SJSA1 (cell line): ENCODE data around the gene NUDT8. TPM values are rescaled to one million over a fixed set of nuclear protein-coding genes. Genes with fewer than 3 reads are reported as not detected.
A peak's percentile ranks its signal among the peaks of the same experiment; 100 is the strongest.

Experiments
- DNase-seq, 2 experiments: peaks; one replicate each; pipeline ENCODE4 v3.0.0-alpha.2; 2015 to 2020; ENCODE audit warnings: low spot score in 2 of 2, low read depth in 1 of 2
- H3K27ac ChIP-seq: fragments of 250-450 bp; sonication (Bioruptor Pico); 2 replicates; pipeline ENCODE4 v1.5.1; 2020; ENCODE audit warnings: mild to moderate bottlenecking, moderate library complexity
- H3K27me3 ChIP-seq: fragments of 250-450 bp; sonication (Bioruptor Pico); replicated peaks from 2 replicates; pipeline ENCODE4 v1.5.1; 2020; ENCODE audit warnings: mild to moderate bottlenecking, moderate library complexity
- H3K36me3 ChIP-seq: fragments of 250-450 bp; sonication (Bioruptor Pico); 2 replicates; pipeline ENCODE4 v1.5.1; 2020; ENCODE audit warnings: mild to moderate bottlenecking
- H3K4me1 ChIP-seq: fragments of 250-450 bp; sonication (Bioruptor Pico); replicated peaks from 2 replicates; pipeline ENCODE4 v1.6.1; 2021; ENCODE audit warnings: mild to moderate bottlenecking
- H3K4me3 ChIP-seq: fragments of 250-450 bp; sonication (Bioruptor Pico); 2 replicates; pipeline ENCODE4 v1.5.1; 2020; ENCODE audit warnings: mild to moderate bottlenecking
- H3K9me3 ChIP-seq: fragments of 250-450 bp; sonication (Bioruptor Pico); replicated peaks from 2 replicates; pipeline ENCODE4 v1.5.1; 2020; ENCODE audit warnings: mild to moderate bottlenecking
- total RNA-seq: library from RNA; depleted of rRNA; stranded (reverse); fragments of >200 nt; shearing (Covaris generic); gene quantifications from 2 replicates; pipeline ENCODE4 v1.2.3, GENCODE V29; 2014; rRNA removed

The NUDT8 gene, protein sequence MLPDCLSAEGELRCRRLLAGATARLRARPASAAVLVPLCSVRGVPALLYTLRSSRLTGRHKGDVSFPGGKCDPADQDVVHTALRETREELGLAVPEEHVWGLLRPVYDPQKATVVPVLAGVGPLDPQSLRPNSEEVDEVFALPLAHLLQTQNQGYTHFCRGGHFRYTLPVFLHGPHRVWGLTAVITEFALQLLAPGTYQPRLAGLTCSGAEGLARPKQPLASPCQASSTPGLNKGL
- 7.4 and 14.0 TPM in 2 replicates for total RNA-seq

DNA sequence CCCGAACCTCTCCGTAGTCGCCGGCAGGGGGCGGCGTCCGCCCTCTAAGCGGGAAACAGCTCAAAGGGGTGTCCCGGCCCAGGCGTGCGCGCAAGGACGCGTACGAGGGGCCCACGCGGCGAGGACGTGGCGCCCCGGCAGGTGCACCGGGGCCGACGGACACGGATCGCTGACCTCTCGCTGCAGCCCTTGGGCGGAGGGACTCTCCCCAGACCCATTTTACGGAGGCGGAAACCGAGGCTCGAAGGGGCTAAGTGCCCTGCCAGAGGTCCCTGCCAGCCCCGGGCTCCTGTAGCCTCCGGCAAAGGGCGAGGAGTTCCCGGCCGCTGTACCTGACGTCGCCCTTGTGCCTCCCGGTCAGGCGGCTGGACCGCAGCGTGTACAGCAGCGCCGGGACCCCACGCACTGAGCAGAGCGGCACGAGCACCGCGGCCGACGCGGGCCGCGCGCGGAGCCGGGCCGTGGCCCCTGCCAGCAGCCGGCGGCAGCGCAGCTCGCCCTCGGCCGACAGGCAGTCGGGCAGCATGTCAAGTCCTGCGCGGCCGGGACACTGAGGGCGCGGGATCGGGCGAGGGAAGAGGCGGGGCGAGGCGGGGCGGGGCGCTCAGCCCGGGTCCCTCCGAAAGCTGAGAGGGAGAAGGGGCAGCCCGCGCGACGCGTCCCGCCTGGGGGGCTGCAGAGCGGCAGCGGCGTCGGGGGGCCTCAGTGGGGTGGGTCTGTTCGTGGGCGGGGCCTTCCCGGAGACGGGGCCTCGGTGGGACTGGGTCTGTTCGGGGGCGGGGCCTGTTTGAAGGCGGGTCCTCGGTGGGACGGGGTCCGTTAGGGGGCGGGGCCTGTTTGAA lies at the start of gene NUDT8:
Gene NUDT8 (minus strand): TSS at position 552 of the 842 bp plus-strand sequence. CDS start 26 bp downstream, at position 526.
- H3K27me3 ChIP-seq: no peaks in the 10 kb centered on the region

DNA sequence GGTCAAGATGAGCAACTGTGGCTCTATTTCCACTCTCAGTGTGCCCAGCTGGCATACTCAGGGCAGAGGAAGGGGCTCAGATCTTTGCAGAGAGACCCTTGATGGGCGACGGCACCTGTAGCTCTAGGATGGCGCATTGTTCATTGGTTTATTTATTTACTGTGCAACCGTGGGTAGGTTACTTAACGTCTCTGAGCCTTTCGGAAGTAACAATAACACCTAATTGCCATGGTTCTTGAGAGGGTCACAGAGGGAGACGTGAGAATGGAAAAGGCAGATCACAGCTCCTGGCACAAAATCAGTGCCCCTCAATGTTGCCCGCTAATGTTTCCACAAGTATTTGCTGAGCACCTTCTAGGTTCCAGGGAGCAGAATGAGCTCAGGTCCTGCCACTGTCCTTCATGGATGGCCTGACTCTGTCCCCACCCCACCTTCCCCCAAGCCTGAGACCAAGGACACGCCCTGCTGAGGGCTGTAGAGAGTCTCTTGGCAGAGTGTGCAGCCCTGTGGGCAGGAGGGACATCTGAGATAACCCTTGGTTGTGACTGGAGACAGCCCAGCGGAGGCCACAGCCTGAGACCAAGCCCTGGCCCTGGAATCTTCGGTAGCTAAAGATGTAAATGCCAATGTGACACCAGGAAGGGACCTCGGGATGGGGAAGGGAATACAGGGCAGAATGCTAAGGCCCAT lies 45.5 kb upstream of the NUDT8 start:
- Histone ChIP-seq H3K27ac (no peak overlapping the region), H3K9me3 (peaks cover 10% of the 10 kb centered on the region), H3K4me3 (no peak overlapping the region), H3K27me3 (peaks cover 60% of the 10 kb centered on the region), H3K36me3 (no peaks in the 10 kb centered on the region), H3K4me1 (no peaks in the 10 kb centered on the region)
- no peak for DNase-seq

More for the DNA sequence above, at the start of gene NUDT8:
- DNase-seq: peak; percentile 94
- peak within 1 kb of the TSS; percentile 38 for H3K27ac ChIP-seq
- peak within 1 kb of the TSS; percentile 56 for H3K4me3 ChIP-seq
- H3K4me1 ChIP-seq: peaks cover 23% of the 10 kb centered on the region
- 0 out of 2 replicates have a peak, but pooled peaks cover 5% of the 10 kb centered on the region for H3K36me3 ChIP-seq
- H3K9me3 ChIP-seq: peaks cover 6% of the 10 kb centered on the region

DNA sequence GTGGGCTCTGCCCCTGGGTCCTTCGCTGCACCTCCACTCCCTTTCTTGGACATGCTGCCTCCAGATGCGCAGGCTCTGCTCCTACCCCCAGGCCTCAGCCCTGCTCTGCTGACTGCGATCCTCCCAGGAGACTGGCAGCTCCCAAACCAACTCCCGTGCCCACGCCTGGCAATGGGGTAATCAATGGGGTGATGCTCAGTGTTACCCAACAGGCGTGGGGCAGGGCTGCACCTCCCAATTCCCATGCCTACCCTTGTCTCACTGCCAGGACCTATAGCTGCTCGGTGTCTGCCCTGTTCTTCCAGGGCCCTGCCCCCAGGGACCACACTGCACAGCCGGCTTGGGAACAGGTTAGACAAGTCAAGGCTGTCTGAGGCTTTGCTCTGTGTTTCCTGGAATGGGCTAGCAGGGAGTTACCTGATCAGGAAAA lies 44.7 kb upstream of the NUDT8 start, which contains the start of gene ALDH3B2:
Gene ALDH3B2 (minus strand): TSS at position 182 of the 430 bp plus-strand sequence. CDS start 7,688 bp downstream, outside the sequence.
- Histone ChIP-seq H3K36me3 (no peaks in the 10 kb centered on the region), H3K9me3 (peaks cover 10% of the 10 kb centered on the region), H3K27me3 (peaks cover 53% of the 10 kb centered on the region), H3K27ac (no peak within 1 kb of the TSS), H3K4me3 (no peak within 1 kb of the TSS), H3K4me1 (no peaks in the 10 kb centered on the region)
- DNase-seq: no peak

DNA sequence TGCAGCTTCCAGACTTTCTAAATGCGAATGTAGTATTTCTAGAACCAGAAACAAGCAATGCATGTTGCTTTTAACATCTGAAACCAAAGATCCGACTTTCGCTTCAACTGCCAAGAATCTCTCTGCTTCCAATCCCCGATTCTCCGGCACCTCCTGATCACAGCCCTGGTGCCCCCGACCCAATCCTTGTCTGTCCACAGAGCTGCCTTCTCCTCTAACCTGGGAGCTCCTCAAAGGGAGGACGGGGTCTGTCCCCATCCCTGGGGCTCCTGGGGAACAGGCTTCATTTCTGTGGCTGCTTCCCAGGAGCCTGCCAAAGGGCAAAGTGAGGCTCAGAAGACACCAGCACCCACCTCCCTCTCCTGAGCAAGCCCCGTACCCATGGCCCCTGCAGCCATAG lies 44.2 kb upstream of the NUDT8 start:
- H3K9me3 ChIP-seq: peaks cover 10% of the 10 kb centered on the region
- no peaks in the 10 kb centered on the region for H3K36me3 ChIP-seq
- DNase-seq: no peak

DNA sequence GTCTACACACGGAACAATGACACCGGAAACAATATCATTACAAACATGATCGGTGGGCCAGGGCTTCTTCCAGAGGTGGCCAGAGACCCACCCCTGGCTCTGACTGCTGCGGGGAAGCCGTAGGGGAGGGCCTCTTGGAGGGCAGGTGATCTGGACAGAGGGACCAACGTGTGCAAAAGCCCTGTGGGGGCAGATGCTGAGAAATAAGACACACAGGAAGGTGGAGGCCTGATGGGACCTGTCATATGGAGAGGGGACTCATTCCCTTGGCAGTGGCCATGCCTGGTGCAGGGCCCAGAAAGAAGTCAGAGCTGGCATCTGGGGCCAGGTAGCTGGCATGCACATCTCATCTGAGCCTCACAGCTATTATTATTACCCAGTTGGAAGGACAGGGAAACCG lies 43.6 kb upstream of the NUDT8 start:
- Histone ChIP-seq H3K36me3 (no peaks in the 10 kb centered on the region), H3K4me1 (no peaks in the 10 kb centered on the region), H3K27me3 (peaks cover 52% of the 10 kb centered on the region), H3K4me3 (no peak overlapping the region), H3K9me3 (peaks cover 10% of the 10 kb centered on the region), H3K27ac (no peak overlapping the region)
- DNase-seq: no peak

More for the DNA sequence above, 44.2 kb upstream of the NUDT8 start:
- H3K27me3 ChIP-seq: peaks cover 52% of the 10 kb centered on the region
- H3K4me1 ChIP-seq: no peaks in the 10 kb centered on the region
- no peak overlapping the region for H3K27ac ChIP-seq
- no peak overlapping the region for H3K4me3 ChIP-seq

DNA sequence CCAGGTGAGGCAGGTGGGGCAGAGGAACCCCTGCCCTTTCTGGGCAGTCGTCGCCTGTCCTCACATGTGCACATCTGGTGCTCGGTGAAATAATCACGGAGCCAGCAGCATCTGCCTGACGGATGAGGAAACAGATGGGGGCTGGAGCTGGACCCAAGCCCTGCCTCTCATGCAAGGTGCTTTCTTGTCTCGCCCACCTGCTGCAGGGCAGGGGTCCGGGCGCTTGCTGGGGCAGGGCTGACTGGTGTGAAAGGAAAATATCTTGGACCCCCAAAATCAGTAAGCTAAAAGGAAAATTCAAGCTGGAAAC lies 41.4 kb upstream of the NUDT8 start:
- H3K4me1 ChIP-seq: no peaks in the 10 kb centered on the region
- DNase-seq: no peak
- peaks cover 43% of the 10 kb centered on the region for H3K27me3 ChIP-seq
- peaks cover 10% of the 10 kb centered on the region for H3K9me3 ChIP-seq
- H3K4me3 ChIP-seq: no peak overlapping the region
- no peak overlapping the region for H3K27ac ChIP-seq
- H3K36me3 ChIP-seq: no peaks in the 10 kb centered on the region

DNA sequence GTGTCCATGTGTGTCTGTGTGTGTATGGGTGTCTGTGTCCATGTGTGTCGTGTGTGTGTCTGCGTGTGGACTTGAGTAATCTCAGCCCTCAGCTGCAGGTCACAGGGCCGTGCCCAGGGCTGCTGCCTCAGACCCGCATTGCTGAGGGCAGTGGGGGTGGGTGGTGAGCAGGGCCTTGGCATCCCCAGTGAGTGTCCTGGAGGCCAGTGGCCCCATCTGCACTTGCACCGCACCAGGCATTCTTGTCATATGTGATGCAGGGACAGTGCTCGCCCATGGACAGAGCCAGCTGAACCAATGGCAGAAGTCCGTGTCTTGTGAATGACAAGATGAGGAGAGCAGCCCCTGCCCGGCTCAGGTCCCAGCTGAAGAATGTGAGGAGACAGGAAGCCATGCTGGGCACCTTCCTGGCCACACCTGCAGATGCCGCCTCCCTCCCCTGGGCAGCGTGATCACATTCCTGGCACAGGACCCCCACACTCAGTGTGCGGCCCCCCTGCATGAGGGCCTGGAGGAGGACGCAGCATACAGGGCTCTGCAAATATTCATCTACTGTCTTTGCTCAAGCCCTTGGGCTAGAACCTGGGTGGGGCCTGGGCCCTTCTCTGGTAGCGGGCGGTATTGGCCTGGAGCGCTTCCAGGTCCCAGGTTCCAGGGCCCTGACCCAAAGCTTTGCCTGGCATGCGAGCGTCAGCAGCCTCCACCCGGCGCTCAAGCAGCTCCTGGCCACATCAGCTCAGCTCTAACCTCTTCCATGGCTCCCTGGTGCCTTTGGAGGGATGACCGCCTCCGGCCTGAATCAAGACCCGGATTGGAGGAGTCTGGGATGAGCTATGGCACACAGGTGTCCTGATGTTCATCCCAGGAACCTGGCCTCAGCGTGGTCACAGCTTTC lies 40.8 kb upstream of the NUDT8 start:
- no peak overlapping the region for H3K27ac ChIP-seq

DNA sequence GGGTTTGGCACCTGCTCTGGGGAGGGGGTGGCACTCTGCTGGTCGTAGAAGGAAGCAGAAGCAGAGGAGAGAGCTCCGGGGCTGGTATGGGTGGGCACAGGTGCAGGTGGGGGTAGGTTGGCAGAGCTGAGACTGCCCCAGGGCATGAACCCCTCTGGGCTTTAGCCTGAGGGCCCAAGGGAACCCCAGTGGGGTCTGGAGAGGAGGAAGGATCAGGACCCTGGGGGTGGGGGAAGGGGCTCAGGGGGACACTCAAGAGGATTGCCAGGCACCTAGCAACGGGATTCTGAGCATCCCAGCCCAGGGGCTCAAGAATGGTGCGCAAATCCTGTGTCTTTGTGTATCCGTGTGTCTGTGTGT lies 38.4 kb upstream of the NUDT8 start:
- no peak overlapping the region for H3K4me3 ChIP-seq
- no peak overlapping the region for H3K27ac ChIP-seq
- H3K4me1 ChIP-seq: no peaks in the 10 kb centered on the region
- DNase-seq: peak in 1 of 2 experiments; percentile 46
- H3K9me3 ChIP-seq: peaks cover 3% of the 10 kb centered on the region; the same call in 1 of the 2 replicates
- peaks cover 34% of the 10 kb centered on the region for H3K27me3 ChIP-seq
- H3K36me3 ChIP-seq: no peaks in the 10 kb centered on the region

More for the DNA sequence above, 40.8 kb upstream of the NUDT8 start:
- no peaks in the 10 kb centered on the region for H3K36me3 ChIP-seq
- DNase-seq: no peak
- H3K27me3 ChIP-seq: peaks cover 44% of the 10 kb centered on the region
- H3K9me3 ChIP-seq: peaks cover 5% of the 10 kb centered on the region
- no peaks in the 10 kb centered on the region for H3K4me1 ChIP-seq
- no peak overlapping the region for H3K4me3 ChIP-seq

DNA sequence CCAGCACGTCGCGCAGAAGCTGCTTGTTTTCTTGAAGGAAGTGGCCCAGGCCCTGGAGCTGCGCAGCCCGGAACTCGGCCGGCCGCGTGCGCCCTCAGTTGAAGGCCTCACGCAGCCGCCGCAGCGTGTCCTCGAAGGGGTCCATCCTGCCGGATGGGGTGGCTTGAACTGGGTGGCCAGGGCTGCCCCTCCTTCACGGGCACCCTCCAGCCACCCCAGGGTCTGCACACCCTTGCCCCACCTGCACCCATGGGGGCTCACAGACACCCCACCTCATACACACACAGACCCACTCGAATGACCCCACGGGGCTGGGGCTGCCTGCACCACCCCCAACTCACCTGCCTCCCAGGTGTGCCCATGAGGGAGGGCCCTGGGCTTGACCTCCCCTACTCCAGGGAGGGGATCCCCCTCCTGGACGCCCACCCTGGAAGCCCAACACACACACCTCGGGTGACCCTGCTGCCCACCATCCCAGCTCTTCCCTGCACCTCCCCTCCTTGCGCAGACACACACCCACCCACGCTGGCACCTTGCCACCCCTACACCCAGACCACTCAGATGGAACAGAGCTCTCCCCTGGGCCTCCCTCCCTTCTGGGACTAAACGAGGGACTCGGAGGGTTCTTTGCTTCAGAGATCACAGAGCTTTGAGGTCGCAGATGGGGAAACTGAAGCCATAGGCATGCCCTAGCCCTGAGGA lies 37.9 kb upstream of the NUDT8 start:
- peak in 1 of 2 experiments; percentile 50 for DNase-seq
- Histone ChIP-seq H3K27me3 (peaks cover 36% of the 10 kb centered on the region), H3K9me3 (peaks cover 3% of the 10 kb centered on the region; the same call in 1 of the 2 replicates), H3K36me3 (no peaks in the 10 kb centered on the region), H3K4me1 (no peaks in the 10 kb centered on the region), H3K4me3 (no peak overlapping the region), H3K27ac (no peak overlapping the region)

DNA sequence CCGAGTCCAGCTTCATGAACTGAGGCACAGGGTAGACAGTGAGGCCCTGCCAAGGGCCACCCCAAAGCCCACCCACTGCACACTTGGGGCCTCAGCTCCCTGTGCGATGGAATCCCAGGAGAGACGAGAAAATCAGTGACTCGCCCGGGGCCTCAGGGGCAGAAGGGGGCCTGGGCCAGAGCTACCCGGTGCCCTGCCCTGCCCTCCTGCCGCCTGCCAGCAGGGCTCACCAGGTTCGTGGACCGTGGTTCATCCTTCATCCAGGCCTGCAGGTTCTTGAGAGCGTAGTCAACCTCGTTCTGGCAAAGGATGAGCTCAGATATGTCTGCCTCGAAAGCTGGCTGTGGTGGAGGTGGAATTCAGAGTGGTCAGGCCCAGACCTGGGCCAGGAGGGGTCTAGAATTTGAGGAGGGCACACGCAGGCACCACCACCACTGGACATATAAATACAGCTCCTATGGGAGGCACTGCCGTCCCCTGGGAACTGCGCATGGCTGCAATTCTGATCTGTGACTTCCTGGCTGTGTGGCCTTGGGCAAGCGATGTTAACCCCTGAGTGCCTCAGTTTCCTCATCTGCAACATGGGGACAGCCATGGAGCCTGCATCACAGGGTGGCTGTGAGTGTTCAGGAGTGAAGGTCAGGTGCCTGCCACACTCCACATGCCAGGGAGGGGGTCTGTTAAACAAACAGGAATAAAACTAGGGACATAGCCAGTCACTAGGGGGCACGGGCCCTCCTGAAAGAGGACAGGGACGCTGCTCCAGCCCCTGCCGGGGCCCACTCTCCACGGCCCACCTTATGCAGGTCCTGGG lies 37.1 kb upstream of the NUDT8 start:
- DNase-seq: peak in 1 of 2 experiments; percentile 51
- Histone ChIP-seq H3K9me3 (peaks cover 3% of the 10 kb centered on the region; the same call in 1 of the 2 replicates), H3K27me3 (peaks cover 44% of the 10 kb centered on the region), H3K36me3 (no peaks in the 10 kb centered on the region), H3K27ac (no peak overlapping the region), H3K4me1 (no peaks in the 10 kb centered on the region), H3K4me3 (no peak overlapping the region)

DNA sequence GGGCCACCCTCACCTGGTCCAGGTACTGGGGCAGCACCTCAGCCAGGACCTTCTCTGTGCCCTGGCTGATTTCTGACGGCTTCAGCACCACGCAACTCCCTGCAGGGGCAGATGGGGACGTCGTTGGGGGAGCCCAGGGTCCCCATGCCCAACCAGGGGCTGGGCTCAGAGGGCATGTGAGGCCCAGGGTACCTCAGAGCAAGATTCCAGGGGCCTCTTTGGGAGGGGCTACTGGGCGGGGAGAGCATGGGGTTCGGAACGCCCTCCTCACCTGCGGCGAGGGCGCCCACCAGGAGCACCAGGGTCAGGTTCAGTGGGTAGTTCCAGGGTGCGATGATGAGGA lies 36.5 kb upstream of the NUDT8 start:
- Histone ChIP-seq H3K36me3 (no peaks in the 10 kb centered on the region), H3K9me3 (peaks cover 3% of the 10 kb centered on the region; the same call in 1 of the 2 replicates), H3K4me1 (no peaks in the 10 kb centered on the region), H3K4me3 (no peak overlapping the region), H3K27me3 (peaks cover 50% of the 10 kb centered on the region), H3K27ac (no peak overlapping the region)
- no peak for DNase-seq
